Aorta (tissue), 5 donors: ENCODE results near the gene HBB. TPM values are rescaled to one million over a fixed set of nuclear protein-coding genes. Genes with fewer than 3 reads are reported as not detected.
"Not testable (repeated sequence)": the region's sequence is repeated elsewhere in the genome, so short reads cannot be mapped to it uniquely, and the experiment has no call there.

Experiments
- ATAC-seq: fragments of 200-7000 bp; cut with Tn5 transposase; one replicate; pipeline ENCODE4 v1.9.1; 2022; ENCODE audit warnings: moderate library complexity; ENCODE audit not compliant: low FRiP score
- DNase-seq, 2 donors: peaks; one replicate each; pipeline ENCODE4 v3.0.0-alpha.2; 2020
- H3K27ac ChIP-seq, 2 donors: one replicate each; pipeline ENCODE4 v1.5.1; 2013; ENCODE audit warnings: low read length in 2 of 2, mild to moderate bottlenecking in 2 of 2, moderate library complexity in 2 of 2, control low read depth in 1 of 2, inconsistent platforms in 1 of 2, low read depth in 1 of 2
- H3K27me3 ChIP-seq, 2 donors: one replicate each; pipeline ENCODE4 v1.6.1; 2013; ENCODE audit warnings: control low read depth in 1 of 2, low read length in 1 of 2, mild to moderate bottlenecking in 1 of 2, moderate library complexity in 1 of 2; ENCODE audit not compliant: insufficient read depth in 2 of 2, control insufficient read depth in 1 of 2
- H3K36me3 ChIP-seq, 2 donors: one replicate each; pipeline ENCODE4 v1.6.1; 2013; ENCODE audit warnings: control low read depth in 1 of 2, low read length in 1 of 2, mild to moderate bottlenecking in 1 of 2; ENCODE audit not compliant: insufficient read depth in 2 of 2, control insufficient read depth in 1 of 2
- H3K4me1 ChIP-seq, 2 donors: one replicate each; pipeline ENCODE4 v1.6.1; 2013; ENCODE audit warnings: low read length in 2 of 2, control low read depth in 1 of 2, mild to moderate bottlenecking in 1 of 2, moderate library complexity in 1 of 2; ENCODE audit not compliant: insufficient read depth in 2 of 2, control insufficient read depth in 1 of 2
- H3K4me3 ChIP-seq, 2 donors: one replicate each; pipeline ENCODE4 v1.5.1; 2013; ENCODE audit warnings: low read length in 2 of 2, control low read depth in 1 of 2, mild to moderate bottlenecking in 1 of 2
- H3K9me3 ChIP-seq: one replicate; pipeline ENCODE4 v1.6.1; 2013; ENCODE audit warnings: mild to moderate bottlenecking, low read length; ENCODE audit not compliant: control insufficient read depth
- WGBS, 2 donors: extraction: QIAGEN DNeasy Blood & Tissue Kit; methylation state at CpG; one replicate each; pipeline ENCODE4 v1.1.7; 2013; 5-methylcytosine and 5-hydroxymethylcytosine counted together
- intact Hi-C, 2 donors: fragments of 100-400 bp; cut with DNase I; formaldehyde crosslinking; loops; one replicate each; pipeline versions ENCODE4 v1.14.2 to v1.15.0; 2022
- polyA plus RNA-seq, 2 donors: library from polyadenylated mRNA; stranded (reverse); fragments of 200-250 nt; gene quantifications; one replicate each; pipeline ENCODE4 v1.2.3, GENCODE V29; 2013
- total RNA-seq, 2 donors: library from RNA; stranded (reverse); fragmentation: NEBNext Ultra II Directional; extraction: Animal tissue kit (Norgen Biotek cat#: 25700); gene quantifications; one replicate each; pipeline ENCODE4 v1.2.1, GENCODE V29; 2021
- donor health status: healthy with polysubstance abuse.
- donor health status: Bipolar disorder and iron deficiency.
- donor health status: DM: no; HTN: no; CAD: no.
- donor health status: DM: no; HTN: no; CAD: no.
- donor health status: DM: yes; HTN: yes; CAD: no.

HBB gene
- total and polyA plus RNA-seq, 4 donors, result 12.6 to 2,087 (median 338) TPM

GRCh38 chr11:5250543-5251204 is 23.8 kb upstream of the HBB start:
- no peaks in the 10 kb centered on the region for H3K4me1 ChIP-seq
- H3K4me3 ChIP-seq, result no peak overlapping the region
- no peaks in the 10 kb centered on the region for H3K27me3 ChIP-seq
- H3K9me3 ChIP-seq, result no peaks in the 10 kb centered on the region
- H3K36me3 ChIP-seq, result no peaks in the 10 kb centered on the region
- DNase-seq, result no peak
- intact Hi-C loops, result no loop called here
- no peak for ATAC-seq
- 84 to 87% methylated on average over 4 of the region's 4 CpGs for WGBS, 2 donors
- no peak overlapping the region for H3K27ac ChIP-seq

- WGBS, 2 donors, result 56 to 65% methylated on average over 3 of the region's 9 CpGs
Measured at GRCh38 chr11:5249807-5250396, 23.0 kb upstream of the HBB start, which contains the start of gene HBG1. HBG1 (minus strand) TSS chr11:5249857; CDS start chr11:5249804, 53 bp downstream.

DNA sequence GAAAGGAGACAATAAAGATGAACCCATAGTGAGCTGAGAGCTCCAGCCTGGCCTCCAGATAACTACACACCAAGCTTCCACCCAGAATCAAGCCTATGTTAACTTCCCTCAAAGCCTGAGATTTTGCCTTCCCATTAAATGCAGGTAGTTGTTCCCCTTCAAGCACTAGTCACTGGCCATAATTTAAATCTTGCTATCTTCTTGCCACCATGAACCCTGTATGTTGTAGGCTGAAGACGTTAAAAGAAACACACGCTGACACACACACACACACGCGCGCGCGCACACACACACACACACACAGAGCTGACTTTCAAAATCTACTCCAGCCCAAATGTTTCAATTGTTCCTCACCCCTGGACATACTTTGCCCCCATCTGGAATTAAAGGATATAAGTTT is 21.6 kb upstream of the HBB start:
- 23 to 79% methylated on average over 7 of the region's 7 CpGs for WGBS, 2 donors
- H3K27me3 ChIP-seq, ATAC-seq: not testable (repeated sequence)

More at GRCh38 chr11:5249807-5250396, 23.0 kb upstream of the HBB start, which contains the start of gene HBG1:
- H3K27me3 ChIP-seq, DNase-seq, H3K27ac ChIP-seq, H3K4me3 ChIP-seq, H3K4me1 ChIP-seq, H3K9me3 ChIP-seq, ATAC-seq, intact Hi-C loops, H3K36me3 ChIP-seq: not testable (repeated sequence)

DNA sequence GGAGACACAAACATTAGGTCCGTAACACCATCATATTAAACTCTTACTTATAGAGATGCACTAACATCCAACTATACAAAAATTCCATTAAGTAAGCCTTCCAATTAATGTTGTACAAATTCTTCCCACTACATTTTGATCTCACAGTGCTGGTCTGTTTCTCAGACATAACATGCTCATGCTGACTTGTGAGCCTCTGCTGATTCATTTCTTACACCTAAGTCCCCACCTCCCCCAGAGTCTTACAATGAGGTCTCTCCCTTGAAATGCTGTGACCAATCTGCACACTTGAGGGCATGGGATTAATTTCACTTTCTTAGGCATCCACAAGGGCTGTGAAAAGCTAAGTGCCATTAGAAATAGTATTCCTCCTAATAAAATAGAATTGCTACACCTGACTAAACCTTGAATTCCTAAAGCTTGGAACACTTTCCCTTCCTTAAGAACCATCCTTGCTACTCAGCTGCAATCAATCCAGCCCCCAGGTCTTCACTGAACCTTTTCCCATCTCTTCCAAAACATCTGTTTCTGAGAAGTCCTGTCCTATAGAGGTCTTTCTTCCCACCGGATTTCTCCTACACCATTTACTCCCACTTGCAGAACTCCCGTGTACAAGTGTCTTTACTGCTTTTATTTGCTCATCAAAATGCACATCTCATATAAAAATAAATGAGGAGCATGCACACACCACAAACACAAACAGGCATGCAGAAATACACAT is 20.8 kb upstream of the HBB start:
- H3K4me1 ChIP-seq, result no peaks in the 10 kb centered on the region
- DNase-seq (no peak), ATAC-seq (no peak)
- no peak overlapping the region for H3K27ac ChIP-seq
- 83 to 85% methylated on average over 3 of the region's 3 CpGs for WGBS, 2 donors
- H3K36me3 ChIP-seq, result no peaks in the 10 kb centered on the region
- peaks cover 2% of the 10 kb centered on the region for H3K9me3 ChIP-seq
- H3K4me3 ChIP-seq, result no peak overlapping the region
- H3K27me3 ChIP-seq, result peaks cover 0 to 2% of the 10 kb centered on the region in 2 donors
- intact Hi-C loops, result no loop called here

More for the DNA sequence above, 21.6 kb upstream of the HBB start:
- H3K4me1 ChIP-seq, DNase-seq, H3K4me3 ChIP-seq, H3K36me3 ChIP-seq, H3K27ac ChIP-seq, H3K9me3 ChIP-seq, intact Hi-C loops: not testable (repeated sequence)

- no peaks in the 10 kb centered on the region for H3K4me1 ChIP-seq
- H3K4me3 ChIP-seq, result no peak overlapping the region
- H3K9me3 ChIP-seq, result peaks cover 2% of the 10 kb centered on the region
- DNase-seq, result no peak
- 70 to 74% methylated on average over 6 of the region's 6 CpGs for WGBS, 2 donors
- peaks cover 0 to 2% of the 10 kb centered on the region in 2 donors for H3K27me3 ChIP-seq
- ATAC-seq, result no peak
- no peak overlapping the region for H3K27ac ChIP-seq
- H3K36me3 ChIP-seq, result no peaks in the 10 kb centered on the region
- intact Hi-C loops, result no loop called here
Measured at GRCh38 chr11:5246772-5247471, 20.1 kb upstream of the HBB start.

- 77 to 93% methylated on average over 2 of the region's 2 CpGs for WGBS, 2 donors
- ATAC-seq (no peak), DNase-seq (no peak)
- H3K36me3 ChIP-seq, result no peaks in the 10 kb centered on the region
- H3K27ac ChIP-seq, result no peak overlapping the region
- peaks cover 2% of the 10 kb centered on the region for H3K9me3 ChIP-seq
- no peak overlapping the region for H3K4me3 ChIP-seq
- no peaks in the 10 kb centered on the region for H3K4me1 ChIP-seq
- intact Hi-C loops, result no loop called here
- H3K27me3 ChIP-seq, result peaks cover 0 to 2% of the 10 kb centered on the region in 2 donors
Measured at GRCh38 chr11:5245155-5245554, 18.3 kb upstream of the HBB start.

GRCh38 chr11:5243816-5244180 is 16.9 kb upstream of the HBB start:
- 75 to 79% methylated on average over 4 of the region's 4 CpGs for WGBS, 2 donors

GRCh38 chr11:5242933-5243815 is 16.3 kb upstream of the HBB start:
- WGBS, 2 donors, result 68 to 71% methylated on average over 7 of the region's 7 CpGs
- DNase-seq, result no peak

More at GRCh38 chr11:5243816-5244180, 16.9 kb upstream of the HBB start:
- H3K4me3 ChIP-seq, result no peak overlapping the region
- DNase-seq (no peak), ATAC-seq (no peak)
- H3K27me3 ChIP-seq, result peaks cover 0 to 2% of the 10 kb centered on the region in 2 donors
- H3K9me3 ChIP-seq, result peaks cover 2% of the 10 kb centered on the region
- H3K4me1 ChIP-seq, result no peaks in the 10 kb centered on the region
- H3K36me3 ChIP-seq, result no peaks in the 10 kb centered on the region
- intact Hi-C loops, result no loop called here
- H3K27ac ChIP-seq, result no peak overlapping the region

More at GRCh38 chr11:5242933-5243815, 16.3 kb upstream of the HBB start:
- Histone ChIP-seq H3K4me1 (no peaks in the 10 kb centered on the region), H3K36me3 (no peaks in the 10 kb centered on the region), H3K27me3 (peaks cover 0 to 2% of the 10 kb centered on the region in 2 donors), H3K9me3 (peaks cover 2% of the 10 kb centered on the region), H3K4me3 (no peak overlapping the region), H3K27ac (no peak overlapping the region)
- intact Hi-C loops, result no loop called here
- ATAC-seq, result no peak
